ENCODE measurements around the gene SIPA1L3.
A peak's percentile ranks its signal among the peaks of the same experiment; 100 is the strongest.

The SIPA1L3 gene

GRCh38 chr19:38152461-38153379 lies 245.7 kb downstream of the SIPA1L3 start:
- no peaks in the 10 kb centered on the region for H3K9me3 ChIP-seq (ENCODE audit: control insufficient read depth in 1 of 2, low read length in 2 of 2)
- H3K4me1 ChIP-seq (ENCODE audit: control insufficient read depth in 1 of 2, insufficient read depth in 2 of 2, low read length in 2 of 2) = no peaks in the 10 kb centered on the region
- H3K27ac ChIP-seq (ENCODE audit: low read length) = no peak overlapping the region
- H3K27me3 ChIP-seq (ENCODE audit: low read depth, low read length) = no peaks in the 10 kb centered on the region
- no peak overlapping the region for H3K4me3 ChIP-seq (ENCODE audit: low read depth in 1 of 2, low read length in 2 of 2)
- H3K36me3 ChIP-seq (ENCODE audit: control insufficient read depth in 1 of 2, insufficient read depth in 2 of 2, low read length in 2 of 2) = peaks cover 0 to 25% of the 10 kb centered on the region in 2 donors

DNA sequence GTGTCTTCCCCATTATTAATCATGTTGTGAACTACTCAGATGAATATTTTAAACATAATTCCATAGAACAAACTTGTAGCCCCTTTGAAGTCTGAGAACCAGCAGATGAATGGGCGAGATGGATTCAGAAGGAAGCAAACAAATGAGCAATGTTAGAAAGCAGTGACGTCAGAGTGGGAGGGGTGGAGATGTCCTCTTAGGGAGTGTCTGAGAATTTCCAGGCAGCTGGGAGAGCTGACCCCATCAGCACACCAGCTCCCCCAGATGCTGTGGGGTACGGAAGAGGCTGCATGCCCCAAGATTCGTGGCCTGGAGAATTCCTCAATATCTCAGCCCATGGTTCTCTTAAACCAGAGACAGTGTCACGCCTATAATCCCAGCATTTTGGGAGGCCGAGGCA lies 248.4 kb downstream of the SIPA1L3 start:
- Histone ChIP-seq H3K9me3 (ENCODE audit: control insufficient read depth in 1 of 2, low read length in 2 of 2) (no peaks in the 10 kb centered on the region), H3K27me3 (ENCODE audit: low read depth, low read length) (no peaks in the 10 kb centered on the region), H3K27ac (ENCODE audit: low read length) (no peak overlapping the region), H3K36me3 (ENCODE audit: control insufficient read depth in 1 of 2, insufficient read depth in 2 of 2, low read length in 2 of 2) (peaks cover 0 to 18% of the 10 kb centered on the region in 2 donors), H3K4me1 (ENCODE audit: control insufficient read depth in 1 of 2, insufficient read depth in 2 of 2, low read length in 2 of 2) (no peaks in the 10 kb centered on the region), H3K4me3 (ENCODE audit: low read depth in 1 of 2, low read length in 2 of 2) (no peak overlapping the region)

DNA sequence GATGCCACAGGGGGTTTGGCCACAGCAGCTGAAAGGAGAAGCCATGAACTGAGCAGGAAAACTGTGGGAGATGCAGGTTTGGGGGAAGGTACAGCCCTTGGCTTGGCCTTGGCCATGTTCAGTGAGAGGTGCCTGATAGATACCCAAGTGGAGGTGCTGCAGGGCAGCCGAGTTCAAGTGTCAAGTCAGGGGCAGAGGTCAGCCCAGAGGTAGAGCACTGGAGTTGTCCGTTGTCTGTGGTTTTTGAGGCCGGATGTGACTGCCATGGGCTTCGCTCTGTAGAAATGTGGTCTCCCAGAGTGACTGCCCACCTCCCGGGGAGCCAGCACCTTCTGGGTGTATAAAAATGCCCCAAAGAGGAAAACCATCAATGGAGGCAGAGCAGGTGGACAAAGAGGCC lies 251.7 kb downstream of the SIPA1L3 start:
- Histone ChIP-seq H3K27me3 (ENCODE audit: low read depth, low read length) (no peaks in the 10 kb centered on the region), H3K9me3 (ENCODE audit: control insufficient read depth in 1 of 2, low read length in 2 of 2) (peaks cover 10 to 11% of the 10 kb centered on the region in 2 donors), H3K36me3 (ENCODE audit: control insufficient read depth in 1 of 2, insufficient read depth in 2 of 2, low read length in 2 of 2) (peaks cover 13 to 24% of the 10 kb centered on the region in 2 donors), H3K27ac (ENCODE audit: low read length) (no peak overlapping the region), H3K4me3 (ENCODE audit: low read depth in 1 of 2, low read length in 2 of 2) (no peak overlapping the region), H3K4me1 (ENCODE audit: control insufficient read depth in 1 of 2, insufficient read depth in 2 of 2, low read length in 2 of 2) (no peaks in the 10 kb centered on the region)

DNA sequence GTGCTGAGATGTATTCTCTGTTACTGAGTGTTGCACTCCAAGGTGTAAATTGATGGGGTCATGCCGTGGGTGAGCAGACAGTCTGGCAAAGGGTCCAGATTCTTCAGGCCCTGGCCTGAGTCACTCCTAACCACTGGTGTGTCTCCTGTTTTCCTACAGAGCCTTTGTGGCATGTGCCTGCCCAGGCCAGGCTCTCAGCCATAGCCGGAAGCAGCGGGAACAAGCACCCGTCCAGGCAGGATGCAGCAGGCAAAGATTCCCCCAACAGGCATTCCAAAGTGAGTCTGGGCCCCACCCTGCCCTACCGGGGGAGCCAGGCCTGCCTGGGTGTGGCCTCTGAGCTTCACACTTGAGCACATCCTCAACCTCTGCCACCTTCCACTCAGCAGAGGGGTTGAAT lies 255.1 kb downstream of the SIPA1L3 start:
- Histone ChIP-seq H3K4me3 (ENCODE audit: low read depth in 1 of 2, low read length in 2 of 2) (peak overlapping the region in 1 of 2 donors; percentile 26), H3K4me1 (ENCODE audit: control insufficient read depth in 1 of 2, insufficient read depth in 2 of 2, low read length in 2 of 2) (no peaks in the 10 kb centered on the region), H3K36me3 (ENCODE audit: control insufficient read depth in 1 of 2, insufficient read depth in 2 of 2, low read length in 2 of 2) (peaks cover 22 to 44% of the 10 kb centered on the region in 2 donors), H3K9me3 (ENCODE audit: control insufficient read depth in 1 of 2, low read length in 2 of 2) (peaks cover 10 to 11% of the 10 kb centered on the region in 2 donors), H3K27me3 (ENCODE audit: low read depth, low read length) (no peaks in the 10 kb centered on the region), H3K27ac (ENCODE audit: low read length) (no peak overlapping the region)

GRCh38 chr19:38162632-38163031 lies 255.6 kb downstream of the SIPA1L3 start:
- no peaks in the 10 kb centered on the region for H3K4me1 ChIP-seq (ENCODE audit: control insufficient read depth in 1 of 2, insufficient read depth in 2 of 2, low read length in 2 of 2)
- H3K36me3 ChIP-seq (ENCODE audit: control insufficient read depth in 1 of 2, insufficient read depth in 2 of 2, low read length in 2 of 2) = peaks cover 27 to 48% of the 10 kb centered on the region in 2 donors
- H3K9me3 ChIP-seq (ENCODE audit: control insufficient read depth in 1 of 2, low read length in 2 of 2) = peaks cover 10 to 11% of the 10 kb centered on the region in 2 donors
- no peak overlapping the region for H3K27ac ChIP-seq (ENCODE audit: low read length)
- H3K27me3 ChIP-seq (ENCODE audit: low read depth, low read length) = no peaks in the 10 kb centered on the region
- H3K4me3 ChIP-seq (ENCODE audit: low read depth in 1 of 2, low read length in 2 of 2) = no peak overlapping the region

DNA sequence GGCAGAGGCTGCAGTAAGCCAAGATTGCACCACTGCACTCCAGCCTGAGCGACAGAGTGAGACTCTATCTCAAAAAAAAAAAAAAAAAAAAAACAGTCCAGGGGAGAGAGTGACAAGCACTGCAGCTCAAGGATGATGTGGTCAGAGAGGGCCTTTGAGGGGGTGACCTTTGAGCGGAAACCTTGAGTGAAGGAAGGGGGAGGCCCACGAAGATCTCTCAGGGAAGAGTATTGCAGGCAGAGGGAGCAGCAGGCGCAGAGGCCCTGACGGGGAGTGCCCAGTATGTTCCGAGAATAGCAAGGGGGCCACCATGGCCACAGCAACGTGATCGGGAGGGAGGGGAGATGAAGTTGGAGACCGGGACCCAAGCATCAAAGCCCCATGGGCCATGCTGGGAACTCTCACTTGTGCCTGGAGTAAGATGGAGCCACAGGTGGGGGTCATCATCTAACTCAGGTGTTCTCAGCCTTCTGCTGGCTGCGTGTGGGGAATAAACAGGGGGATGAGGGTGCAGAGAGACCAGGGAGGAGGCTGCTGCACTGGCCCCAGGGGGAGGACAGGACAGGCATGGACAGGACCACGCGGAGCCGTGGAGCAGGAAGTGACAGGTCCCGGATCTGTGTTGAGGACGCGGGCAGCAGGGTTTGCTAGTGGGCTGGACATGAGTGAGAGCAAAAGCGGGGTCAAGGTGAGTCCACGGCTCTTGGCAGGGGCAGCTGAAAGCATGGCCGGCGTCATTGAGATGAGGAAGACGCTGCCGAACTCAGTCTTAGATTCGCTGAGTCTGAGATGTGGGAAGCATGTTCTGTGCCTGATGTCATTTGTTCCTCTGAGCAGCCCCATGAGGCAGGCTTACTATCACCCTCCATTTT lies 256.6 kb downstream of the SIPA1L3 start:
- Histone ChIP-seq H3K27ac (ENCODE audit: low read length) (no peak overlapping the region), H3K4me3 (ENCODE audit: low read depth in 1 of 2, low read length in 2 of 2) (no peak overlapping the region), H3K9me3 (ENCODE audit: control insufficient read depth in 1 of 2, low read length in 2 of 2) (peaks cover 10 to 11% of the 10 kb centered on the region in 2 donors), H3K4me1 (ENCODE audit: control insufficient read depth in 1 of 2, insufficient read depth in 2 of 2, low read length in 2 of 2) (no peaks in the 10 kb centered on the region), H3K27me3 (ENCODE audit: low read depth, low read length) (no peaks in the 10 kb centered on the region), H3K36me3 (ENCODE audit: control insufficient read depth in 1 of 2, insufficient read depth in 2 of 2, low read length in 2 of 2) (peaks cover 30 to 51% of the 10 kb centered on the region in 2 donors)

DNA sequence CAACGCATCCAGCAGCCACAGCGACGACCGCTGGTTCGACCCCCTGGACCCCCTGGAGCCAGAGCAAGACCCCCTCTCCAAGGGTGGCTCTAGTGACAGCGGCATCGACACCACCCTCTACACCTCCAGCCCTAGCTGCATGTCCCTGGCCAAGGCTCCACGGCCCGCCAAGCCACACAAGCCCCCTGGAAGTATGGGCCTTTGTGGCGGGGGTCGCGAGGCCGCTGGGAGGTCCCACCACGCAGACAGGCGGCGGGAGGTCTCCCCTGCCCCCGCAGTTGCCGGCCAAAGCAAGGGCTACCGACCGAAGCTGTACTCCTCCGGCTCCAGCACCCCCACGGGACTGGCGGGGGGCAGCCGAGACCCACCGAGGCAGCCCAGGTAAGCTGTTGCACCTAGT lies 257.5 kb downstream of the SIPA1L3 start:
- Histone ChIP-seq H3K27me3 (ENCODE audit: low read depth, low read length) (no peaks in the 10 kb centered on the region), H3K36me3 (ENCODE audit: control insufficient read depth in 1 of 2, insufficient read depth in 2 of 2, low read length in 2 of 2) (peaks cover 30 to 51% of the 10 kb centered on the region in 2 donors), H3K27ac (ENCODE audit: low read length) (no peak overlapping the region), H3K4me1 (ENCODE audit: control insufficient read depth in 1 of 2, insufficient read depth in 2 of 2, low read length in 2 of 2) (no peaks in the 10 kb centered on the region), H3K4me3 (ENCODE audit: low read depth in 1 of 2, low read length in 2 of 2) (no peak overlapping the region), H3K9me3 (ENCODE audit: control insufficient read depth in 1 of 2, low read length in 2 of 2) (peaks cover 10 to 11% of the 10 kb centered on the region in 2 donors)

- peaks cover 10 to 11% of the 10 kb centered on the region in 2 donors for H3K9me3 ChIP-seq (ENCODE audit: control insufficient read depth in 1 of 2, low read length in 2 of 2)
- peaks cover 30 to 51% of the 10 kb centered on the region in 2 donors for H3K36me3 ChIP-seq (ENCODE audit: control insufficient read depth in 1 of 2, insufficient read depth in 2 of 2, low read length in 2 of 2)
- no peaks in the 10 kb centered on the region for H3K4me1 ChIP-seq (ENCODE audit: control insufficient read depth in 1 of 2, insufficient read depth in 2 of 2, low read length in 2 of 2)
- no peaks in the 10 kb centered on the region for H3K27me3 ChIP-seq (ENCODE audit: low read depth, low read length)
- H3K4me3 ChIP-seq (ENCODE audit: low read depth in 1 of 2, low read length in 2 of 2) = no peak overlapping the region
- no peak overlapping the region for H3K27ac ChIP-seq (ENCODE audit: low read length)
Measured at GRCh38 chr19:38165335-38165734, 258.3 kb downstream of the SIPA1L3 start.

DNA sequence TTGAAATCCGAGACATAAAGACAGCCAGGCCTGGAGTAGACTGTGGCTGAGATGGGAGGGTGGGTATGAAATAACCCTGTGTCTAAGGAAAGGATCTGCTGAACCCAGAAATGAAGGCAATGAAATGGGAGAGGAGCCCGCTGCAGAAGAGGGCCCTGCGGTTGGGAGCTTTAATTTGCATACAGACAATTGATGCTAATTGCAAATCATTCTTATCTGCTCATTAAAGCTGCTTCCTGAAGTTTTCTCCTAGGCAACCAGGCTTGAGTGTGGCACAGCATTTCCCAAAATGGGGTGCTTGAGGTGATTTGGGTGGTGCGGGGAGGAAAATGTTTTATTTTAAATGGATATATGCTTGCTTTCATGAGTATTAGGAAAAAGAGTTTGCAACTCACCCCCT lies 261.6 kb downstream of the SIPA1L3 start:
- no peaks in the 10 kb centered on the region for H3K27me3 ChIP-seq (ENCODE audit: low read depth, low read length)
- H3K36me3 ChIP-seq (ENCODE audit: control insufficient read depth in 1 of 2, insufficient read depth in 2 of 2, low read length in 2 of 2) = peaks cover 16 to 32% of the 10 kb centered on the region in 2 donors
- H3K9me3 ChIP-seq (ENCODE audit: control insufficient read depth in 1 of 2, low read length in 2 of 2) = no peaks in the 10 kb centered on the region
- no peak overlapping the region for H3K4me3 ChIP-seq (ENCODE audit: low read depth in 1 of 2, low read length in 2 of 2)
- H3K4me1 ChIP-seq (ENCODE audit: control insufficient read depth in 1 of 2, insufficient read depth in 2 of 2, low read length in 2 of 2) = no peaks in the 10 kb centered on the region
- no peak overlapping the region for H3K27ac ChIP-seq (ENCODE audit: low read length)

DNA sequence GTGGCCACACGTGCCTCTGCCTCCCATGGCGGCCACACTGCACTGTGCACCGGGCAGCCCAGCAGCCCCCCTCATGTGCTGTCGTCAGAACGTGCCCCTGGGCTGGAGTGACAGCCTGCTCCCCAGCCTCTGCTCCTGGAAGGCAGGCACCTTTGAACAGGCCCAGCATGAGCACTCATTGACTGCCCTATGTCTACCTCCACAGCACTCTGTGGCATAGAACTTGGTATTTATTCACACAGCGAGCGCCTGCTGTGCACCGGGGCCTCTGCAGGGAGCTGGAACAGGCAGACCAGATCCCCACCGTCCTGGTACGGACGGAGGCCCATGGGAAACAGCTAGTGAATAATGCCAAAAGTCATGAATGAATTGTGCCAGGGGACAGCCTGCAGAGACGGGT lies 263.3 kb downstream of the SIPA1L3 start:
- Histone ChIP-seq H3K4me3 (ENCODE audit: low read depth in 1 of 2, low read length in 2 of 2) (no peak overlapping the region), H3K4me1 (ENCODE audit: control insufficient read depth in 1 of 2, insufficient read depth in 2 of 2, low read length in 2 of 2) (no peaks in the 10 kb centered on the region), H3K27ac (ENCODE audit: low read length) (no peak overlapping the region), H3K27me3 (ENCODE audit: low read depth, low read length) (no peaks in the 10 kb centered on the region), H3K36me3 (ENCODE audit: control insufficient read depth in 1 of 2, insufficient read depth in 2 of 2, low read length in 2 of 2) (peaks cover 10 to 15% of the 10 kb centered on the region in 2 donors), H3K9me3 (ENCODE audit: control insufficient read depth in 1 of 2, low read length in 2 of 2) (no peaks in the 10 kb centered on the region)

DNA sequence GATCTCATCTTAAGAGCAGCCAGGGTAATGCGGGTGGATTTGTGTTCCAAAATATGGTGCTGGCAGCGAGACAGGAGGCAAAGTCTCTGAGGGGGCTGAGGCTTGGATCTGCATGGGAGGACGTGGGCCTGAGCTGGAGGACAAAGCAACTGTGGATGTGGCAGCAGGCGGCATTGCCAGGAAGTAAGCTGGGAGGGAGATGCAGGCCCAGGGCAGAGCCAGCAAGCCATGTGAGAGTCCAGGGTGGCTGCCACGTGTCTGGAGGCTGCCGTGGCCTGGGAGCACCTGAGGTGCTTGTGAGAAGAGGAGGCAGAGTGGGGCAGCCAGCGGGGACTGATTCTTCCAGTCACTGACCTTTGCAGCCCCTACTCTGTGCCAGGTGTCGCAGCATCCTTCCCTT lies 265.0 kb downstream of the SIPA1L3 start:
- no peaks in the 10 kb centered on the region for H3K4me1 ChIP-seq (ENCODE audit: control insufficient read depth in 1 of 2, insufficient read depth in 2 of 2, low read length in 2 of 2)
- no peaks in the 10 kb centered on the region for H3K27me3 ChIP-seq (ENCODE audit: low read depth, low read length)
- H3K27ac ChIP-seq (ENCODE audit: low read length) = no peak overlapping the region
- no peaks in the 10 kb centered on the region for H3K9me3 ChIP-seq (ENCODE audit: control insufficient read depth in 1 of 2, low read length in 2 of 2)
- H3K4me3 ChIP-seq (ENCODE audit: low read depth in 1 of 2, low read length in 2 of 2) = no peak overlapping the region
- H3K36me3 ChIP-seq (ENCODE audit: control insufficient read depth in 1 of 2, insufficient read depth in 2 of 2, low read length in 2 of 2) = peaks cover 6 to 8% of the 10 kb centered on the region in 2 donors

All from muscle layer of duodenum (tissue), 2 donors.